ENCODE data around the gene GFI1. TPM values are rescaled to one million over a fixed set of nuclear protein-coding genes. Genes with fewer than 3 reads are reported as not detected.

GFI1 gene
- polyA plus RNA-seq, 2 of the 4 experiments (the other 2 are of a cell fraction): 0.08 to 0.18 TPM

DNA sequence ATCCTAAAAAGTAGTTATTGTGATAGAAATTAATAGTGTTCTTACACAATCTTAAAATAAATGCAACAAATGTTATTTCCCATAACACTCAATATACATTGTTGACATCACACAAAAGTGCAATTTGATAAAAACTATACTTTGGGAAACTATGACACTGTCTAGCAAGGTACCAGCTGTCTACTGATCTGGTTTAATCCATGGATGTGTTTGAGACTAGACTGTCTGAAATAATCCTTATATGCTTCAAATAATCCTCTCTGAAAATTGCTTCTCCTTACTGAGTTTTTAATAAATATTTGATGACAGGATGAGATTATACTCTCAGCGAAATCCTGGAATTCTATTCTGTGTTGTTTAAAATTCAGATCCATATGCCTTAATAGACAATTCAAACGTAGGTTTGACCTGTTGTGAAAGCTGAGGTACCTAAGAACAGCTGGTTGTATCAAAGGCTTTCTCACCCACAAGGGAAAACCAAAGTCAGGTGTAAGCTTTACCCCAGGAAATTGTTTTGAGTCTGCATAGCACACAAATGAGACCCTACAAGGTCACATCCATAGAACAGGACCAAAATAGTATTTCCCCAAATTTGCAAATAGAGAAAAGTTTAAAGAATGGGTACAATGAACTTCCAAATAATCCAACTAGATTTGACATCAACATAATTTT is 8.8 kb upstream of the GFI1 start:
- Histone ChIP-seq H3K4me3 (no peak overlapping the region), H3K4me2 (no peak overlapping the region), H3K27ac (no peak overlapping the region), H3K9me3 (no peaks in the 10 kb centered on the region), H3K4me1 (no peaks in the 10 kb centered on the region)
- ChIA-PET POLR2A (no interaction called here), CTCF (no interaction called here)
- DNase-seq (ENCODE audit: low read depth in 1 of 2, low spot score in 1 of 2): no peak
- no peak for ATAC-seq
- TF ChIP-seq HOXB5 (CRISPR knock-in tag; IDR thresholded peaks at IDR 0.05) (no peak), TP53 (CRISPR knock-in tag; IDR thresholded peaks at IDR 0.05) (no peak), RARB (CRISPR knock-in tag; IDR thresholded peaks at IDR 0.05) (no peak)
- TF ChIP-seq, protein P1, sequence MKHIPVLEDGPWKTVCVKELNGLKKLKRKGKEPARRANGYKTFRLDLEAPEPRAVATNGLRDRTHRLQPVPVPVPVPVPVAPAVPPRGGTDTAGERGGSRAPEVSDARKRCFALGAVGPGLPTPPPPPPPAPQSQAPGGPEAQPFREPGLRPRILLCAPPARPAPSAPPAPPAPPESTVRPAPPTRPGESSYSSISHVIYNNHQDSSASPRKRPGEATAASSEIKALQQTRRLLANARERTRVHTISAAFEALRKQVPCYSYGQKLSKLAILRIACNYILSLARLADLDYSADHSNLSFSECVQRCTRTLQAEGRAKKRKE (CRISPR knock-in tag; IDR thresholded peaks at IDR 0.05; ENCODE audit: low read depth): no peak
- TF ChIP-seq, protein P2, sequence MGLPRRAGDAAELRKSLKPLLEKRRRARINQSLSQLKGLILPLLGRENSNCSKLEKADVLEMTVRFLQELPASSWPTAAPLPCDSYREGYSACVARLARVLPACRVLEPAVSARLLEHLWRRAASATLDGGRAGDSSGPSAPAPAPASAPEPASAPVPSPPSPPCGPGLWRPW (IDR thresholded peaks at IDR 0.05): no peak
- FAIRE-seq: no peak
- WGBS (ENCODE audit: missing lambda C conversion rate): 14% methylated on average over 2 of the region's 2 CpGs

DNA sequence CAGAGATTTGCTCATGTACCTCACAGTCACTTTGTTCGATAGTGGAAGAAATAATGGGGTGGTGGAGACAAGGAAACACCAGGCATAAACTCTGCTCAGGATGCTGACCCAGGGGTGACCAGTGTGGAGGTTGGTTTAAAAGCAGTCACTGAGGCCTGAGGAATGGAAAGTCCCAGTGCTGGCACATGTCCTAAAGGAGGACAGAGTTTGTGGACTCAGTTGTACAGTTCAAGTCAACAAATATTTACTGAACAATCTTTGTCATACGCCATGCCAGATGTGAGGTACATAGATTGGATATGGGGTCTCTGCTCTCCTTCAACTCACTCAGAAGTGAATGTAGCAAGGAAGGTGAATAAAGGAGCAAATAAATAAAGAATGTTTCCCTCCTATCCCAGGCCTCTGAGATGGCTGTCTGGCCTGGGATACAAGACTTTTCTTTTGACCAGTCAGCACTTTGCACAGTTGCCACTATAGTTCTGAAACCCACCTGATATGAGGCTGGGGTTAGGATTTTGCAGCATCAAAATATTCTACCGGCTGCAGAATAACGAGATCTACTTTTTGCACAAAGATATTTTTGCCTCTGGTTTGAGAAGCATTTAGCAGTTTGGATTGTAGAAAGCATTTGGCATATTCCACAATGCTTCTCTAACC is 7.9 kb upstream of the GFI1 start:
- TF ChIP-seq, protein P3, sequence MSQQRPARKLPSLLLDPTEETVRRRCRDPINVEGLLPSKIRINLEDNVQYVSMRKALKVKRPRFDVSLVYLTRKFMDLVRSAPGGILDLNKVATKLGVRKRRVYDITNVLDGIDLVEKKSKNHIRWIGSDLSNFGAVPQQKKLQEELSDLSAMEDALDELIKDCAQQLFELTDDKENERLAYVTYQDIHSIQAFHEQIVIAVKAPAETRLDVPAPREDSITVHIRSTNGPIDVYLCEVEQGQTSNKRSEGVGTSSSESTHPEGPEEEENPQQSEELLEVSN (IDR thresholded peaks at IDR 0.05; ENCODE audit: borderline replicate concordance, low read depth): no peak
- TF ChIP-seq MAFK (IDR thresholded peaks at IDR 0.05; ENCODE audit: partially characterized antibody) (peak; percentile 67), FOSL2 (IDR thresholded peaks at IDR 0.05) (no peak), FOSL2 (CRISPR knock-in tag; IDR thresholded peaks at IDR 0.05) (no peak), ZNF302 (CRISPR knock-in tag; IDR thresholded peaks at IDR 0.05) (no peak), MAZ (IDR thresholded peaks at IDR 0.05; ENCODE audit: borderline replicate concordance, low read depth, low read length) (no peak), RARB (CRISPR knock-in tag; IDR thresholded peaks at IDR 0.05) (no peak)
- TF ChIP-seq, protein P4, sequence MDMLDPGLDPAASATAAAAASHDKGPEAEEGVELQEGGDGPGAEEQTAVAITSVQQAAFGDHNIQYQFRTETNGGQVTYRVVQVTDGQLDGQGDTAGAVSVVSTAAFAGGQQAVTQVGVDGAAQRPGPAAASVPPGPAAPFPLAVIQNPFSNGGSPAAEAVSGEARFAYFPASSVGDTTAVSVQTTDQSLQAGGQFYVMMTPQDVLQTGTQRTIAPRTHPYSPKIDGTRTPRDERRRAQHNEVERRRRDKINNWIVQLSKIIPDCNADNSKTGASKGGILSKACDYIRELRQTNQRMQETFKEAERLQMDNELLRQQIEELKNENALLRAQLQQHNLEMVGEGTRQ (IDR thresholded peaks at IDR 0.05): no peak
- WGBS (ENCODE audit: missing lambda C conversion rate): 63% methylated on average over 4 of the region's 4 CpGs
- no peaks in the 10 kb centered on the region for H3K9me3 ChIP-seq
- ATAC-seq (no peak), DNase-seq (ENCODE audit: low read depth in 1 of 2, low spot score in 1 of 2) (no peak), FAIRE-seq (no peak)
- CTCF ChIA-PET: interaction anchor here (1.4 kb wide), 1 partner anchor 184 kb away, joined by 3 read pairs; no protein-coding TSS in a partner anchor
- POLR2A ChIA-PET: no interaction called here
- no peak overlapping the region for H3K4me2 ChIP-seq
- H3K4me3 ChIP-seq: no peak overlapping the region
- H3K27ac ChIP-seq: no peak overlapping the region
- H3K4me1 ChIP-seq: no peaks in the 10 kb centered on the region

DNA sequence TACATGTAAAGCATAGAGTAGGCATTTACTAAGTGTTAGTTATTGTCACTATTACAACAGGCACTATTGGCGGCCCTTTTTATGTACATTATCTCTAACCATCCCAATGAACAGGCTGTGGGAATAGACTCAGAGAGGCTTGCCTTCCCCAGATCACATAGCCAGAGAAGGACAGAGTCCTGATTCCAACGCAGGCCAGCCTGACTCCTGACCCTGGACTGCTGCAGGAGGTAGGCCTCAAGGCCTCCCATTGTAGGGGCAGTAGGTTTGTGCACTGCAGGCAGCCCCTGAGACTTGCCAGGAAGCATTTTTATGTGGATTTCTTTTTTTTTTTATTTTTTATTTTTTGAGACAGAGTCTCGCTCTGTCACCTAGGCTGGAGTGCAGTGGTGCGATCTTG is 6.4 kb upstream of the GFI1 start:
- DNase-seq (ENCODE audit: low read depth in 1 of 2, low spot score in 1 of 2): no peak
- 88% methylated on average over 4 of the region's 4 CpGs for WGBS (ENCODE audit: missing lambda C conversion rate)
- TF ChIP-seq TP53 (CRISPR knock-in tag; IDR thresholded peaks at IDR 0.05) (no peak), KDM1A (IDR thresholded peaks at IDR 0.05; ENCODE audit: low read depth) (no peak), ZC3H11A (IDR thresholded peaks at IDR 0.05) (no peak), HOXB13 (CRISPR knock-in tag; IDR thresholded peaks at IDR 0.05; ENCODE audit: low read depth) (no peak), FOSL2 (IDR thresholded peaks at IDR 0.05) (no peak), FOSL2 (CRISPR knock-in tag; IDR thresholded peaks at IDR 0.05) (no peak), PHF8 (IDR thresholded peaks at IDR 0.05; ENCODE audit: borderline replicate concordance, low read depth) (no peak), HDAC2 (IDR thresholded peaks at IDR 0.05) (no peak), SMC3 (IDR thresholded peaks at IDR 0.05) (no peak), CBX2 (IDR thresholded peaks at IDR 0.05; ENCODE audit: borderline replicate concordance, low read depth) (no peak), ZSCAN20 (CRISPR knock-in tag; IDR thresholded peaks at IDR 0.05) (no peak), BHLHE40 (IDR thresholded peaks at IDR 0.05; ENCODE audit: low read depth, low read length) (no peak)
- TF ChIP-seq, protein P5, sequence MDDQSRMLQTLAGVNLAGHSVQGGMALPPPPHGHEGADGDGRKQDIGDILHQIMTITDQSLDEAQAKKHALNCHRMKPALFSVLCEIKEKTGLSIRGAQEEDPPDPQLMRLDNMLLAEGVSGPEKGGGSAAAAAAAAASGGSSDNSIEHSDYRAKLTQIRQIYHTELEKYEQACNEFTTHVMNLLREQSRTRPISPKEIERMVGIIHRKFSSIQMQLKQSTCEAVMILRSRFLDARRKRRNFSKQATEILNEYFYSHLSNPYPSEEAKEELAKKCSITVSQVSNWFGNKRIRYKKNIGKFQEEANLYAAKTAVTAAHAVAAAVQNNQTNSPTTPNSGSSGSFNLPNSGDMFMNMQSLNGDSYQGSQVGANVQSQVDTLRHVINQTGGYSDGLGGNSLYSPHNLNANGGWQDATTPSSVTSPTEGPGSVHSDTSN (IDR thresholded peaks at IDR 0.05): no peak
- TF ChIP-seq, protein P6, sequence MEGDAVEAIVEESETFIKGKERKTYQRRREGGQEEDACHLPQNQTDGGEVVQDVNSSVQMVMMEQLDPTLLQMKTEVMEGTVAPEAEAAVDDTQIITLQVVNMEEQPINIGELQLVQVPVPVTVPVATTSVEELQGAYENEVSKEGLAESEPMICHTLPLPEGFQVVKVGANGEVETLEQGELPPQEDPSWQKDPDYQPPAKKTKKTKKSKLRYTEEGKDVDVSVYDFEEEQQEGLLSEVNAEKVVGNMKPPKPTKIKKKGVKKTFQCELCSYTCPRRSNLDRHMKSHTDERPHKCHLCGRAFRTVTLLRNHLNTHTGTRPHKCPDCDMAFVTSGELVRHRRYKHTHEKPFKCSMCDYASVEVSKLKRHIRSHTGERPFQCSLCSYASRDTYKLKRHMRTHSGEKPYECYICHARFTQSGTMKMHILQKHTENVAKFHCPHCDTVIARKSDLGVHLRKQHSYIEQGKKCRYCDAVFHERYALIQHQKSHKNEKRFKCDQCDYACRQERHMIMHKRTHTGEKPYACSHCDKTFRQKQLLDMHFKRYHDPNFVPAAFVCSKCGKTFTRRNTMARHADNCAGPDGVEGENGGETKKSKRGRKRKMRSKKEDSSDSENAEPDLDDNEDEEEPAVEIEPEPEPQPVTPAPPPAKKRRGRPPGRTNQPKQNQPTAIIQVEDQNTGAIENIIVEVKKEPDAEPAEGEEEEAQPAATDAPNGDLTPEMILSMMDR (IDR thresholded peaks at IDR 0.05): no peak
- TF ChIP-seq, protein P7, sequence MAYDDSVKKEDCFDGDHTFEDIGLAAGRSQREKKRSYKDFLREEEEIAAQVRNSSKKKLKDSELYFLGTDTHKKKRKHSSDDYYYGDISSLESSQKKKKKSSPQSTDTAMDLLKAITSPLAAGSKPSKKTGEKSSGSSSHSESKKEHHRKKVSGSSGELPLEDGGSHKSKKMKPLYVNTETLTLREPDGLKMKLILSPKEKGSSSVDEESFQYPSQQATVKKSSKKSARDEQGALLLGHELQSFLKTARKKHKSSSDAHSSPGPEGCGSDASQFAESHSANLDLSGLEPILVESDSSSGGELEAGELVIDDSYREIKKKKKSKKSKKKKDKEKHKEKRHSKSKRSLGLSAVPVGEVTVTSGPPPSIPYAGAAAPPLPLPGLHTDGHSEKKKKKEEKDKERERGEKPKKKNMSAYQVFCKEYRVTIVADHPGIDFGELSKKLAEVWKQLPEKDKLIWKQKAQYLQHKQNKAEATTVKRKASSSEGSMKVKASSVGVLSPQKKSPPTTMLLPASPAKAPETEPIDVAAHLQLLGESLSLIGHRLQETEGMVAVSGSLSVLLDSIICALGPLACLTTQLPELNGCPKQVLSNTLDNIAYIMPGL (CRISPR knock-in tag; IDR thresholded peaks at IDR 0.05; ENCODE audit: borderline replicate concordance): no peak
- TF ChIP-seq, protein P4 (IDR thresholded peaks at IDR 0.05): no peak

More for the DNA sequence above, 6.4 kb upstream of the GFI1 start:
- no peak overlapping the region for H3K4me3 ChIP-seq
- no peak overlapping the region for H3K4me2 ChIP-seq
- no peaks in the 10 kb centered on the region for H3K9me3 ChIP-seq
- H3K27ac ChIP-seq: no peak overlapping the region
- no peaks in the 10 kb centered on the region for H3K4me1 ChIP-seq
- ChIA-PET CTCF (no interaction called here), POLR2A (no interaction called here)
- FAIRE-seq: no peak
- no peak for ATAC-seq

All from A549 (cell line).